Cardiac fibroblast (primary cell): ENCODE results near the gene STEAP1B.

ENCODE experiments used
- DNase-seq, 2 donors: peaks; one replicate each; pipeline versions ENCODE4 v3.0.0 to v3.0.0-alpha.2; 2010; ENCODE audit warnings: low read depth in 2 of 2
- H3K4me3 ChIP-seq, 2 donors: replicated peaks in 1 of 2; 1 replicate in 1 of 2; 2 replicates in 1 of 2; pipeline ENCODE4 v1.5.1; 2011; ENCODE audit warnings: low read depth in 2 of 2, low read length in 2 of 2, mild to moderate bottlenecking in 2 of 2, moderate library complexity in 1 of 2
- CTCF ChIP-seq: IDR thresholded peaks from one replicate; pipeline ENCODE4 v1.5.1; 2011; ENCODE audit warnings: low read depth, mild to moderate bottlenecking, low read length, inconsistent platforms

STEAP1B gene

GRCh38 chr7:22371878-22372277 is 128.1 kb downstream of the STEAP1B start:
- TF ChIP-seq CTCF, result no peak
- DNase-seq, result no peak
- H3K4me3 ChIP-seq, result no peak overlapping the region
